GM19468 (cell line): ENCODE results near the gene ZFP37.
A peak's percentile ranks its signal among the peaks of the same experiment; 100 is the strongest.
"Not testable (repeated sequence)": the region's sequence is repeated elsewhere in the genome, so short reads cannot be mapped to it uniquely, and the experiment has no call there.

Experiments used
- ATAC-seq: cut with Tn5 transposase; IDR thresholded peaks from one replicate; pipeline ENCODE4 v1.9.1; 2021; ENCODE audit warnings: mild to moderate bottlenecking, moderate library complexity, moderate number of reproducible peaks; ENCODE audit not compliant: unreplicated experiment; ENCODE audit errors: extremely low read depth

ZFP37 gene

GRCh38 chr9:113056191-113057106 lies at the start of gene ZFP37:
ZFP37 (minus strand) TSS chr9:113056724; CDS start chr9:113056688, 36 bp downstream.
- peak; percentile 53 for ATAC-seq

- ATAC-seq = not testable (repeated sequence)
Observed at GRCh38 chr9:113105345-113105744, 48.8 kb upstream of the ZFP37 start.

GRCh38 chr9:113095561-113095960 lies 39.0 kb upstream of the ZFP37 start:
- ATAC-seq = no peak

- ATAC-seq = not testable (repeated sequence)
Observed at GRCh38 chr9:113089924-113090323, 33.4 kb upstream of the ZFP37 start.

- ATAC-seq = not testable (repeated sequence)
Observed at GRCh38 chr9:113089143-113089505, 32.6 kb upstream of the ZFP37 start.

GRCh38 chr9:113088456-113089142 lies 32.1 kb upstream of the ZFP37 start:
- ATAC-seq = not testable (repeated sequence)

GRCh38 chr9:113062932-113063310 lies 6.4 kb upstream of the ZFP37 start:
- not testable (repeated sequence) for ATAC-seq

GRCh38 chr9:113062256-113062931 lies 5.9 kb upstream of the ZFP37 start:
- ATAC-seq = not testable (repeated sequence)

- not testable (repeated sequence) for ATAC-seq
Observed at GRCh38 chr9:113061072-113061850, 4.7 kb upstream of the ZFP37 start.

GRCh38 chr9:113059581-113060284 lies 3.2 kb upstream of the ZFP37 start:
- not testable (repeated sequence) for ATAC-seq

GRCh38 chr9:113057193-113057592 lies 669 bp upstream of the ZFP37 start:
- ATAC-seq = no peak

- no peak for ATAC-seq
Observed at GRCh38 chr9:113042884-113043657, 13.5 kb downstream of the ZFP37 start.

- no peak for ATAC-seq
Observed at GRCh38 chr9:113026200-113026599, 30.3 kb downstream of the ZFP37 start.

GRCh38 chr9:113018247-113018646 lies 38.3 kb downstream of the ZFP37 start:
- ATAC-seq = no peak

- ATAC-seq = no peak
Observed at GRCh38 chr9:113012492-113012891, 44.0 kb downstream of the ZFP37 start.

- ATAC-seq = no peak
Observed at GRCh38 chr9:113011911-113012381, 44.6 kb downstream of the ZFP37 start, which contains the start of gene ZNF883. ZNF883 (minus strand) TSS chr9:113012192.

- no peak for ATAC-seq
Observed at GRCh38 chr9:113005777-113006176, 50.7 kb downstream of the ZFP37 start.

GRCh38 chr9:112997236-112997941 lies 59.1 kb downstream of the ZFP37 start:
- ATAC-seq = no peak
